K562 (cell line): Measurements from ENCODE around the gene PAFAH1B2. TPM values are rescaled to one million over a fixed set of nuclear protein-coding genes. Genes with fewer than 3 reads are reported as not detected.

Experiments used
- FOXP1 ChIP-seq: sonication (generic); formaldehyde crosslinking; IDR thresholded peaks from 2 replicates; pipeline ENCODE4 v1.8.0; 2022; ENCODE audit warnings: mild to moderate bottlenecking, missing genetic modification reagents
- HNRNPLL ChIP-seq: fragments of 200-400 bp; formaldehyde crosslinking; IDR thresholded peaks from 2 replicates; pipeline ENCODE4 v1.6.1; 2017; ENCODE audit warnings: low read length, low read depth, mild to moderate bottlenecking; ENCODE audit not compliant: poor library complexity, severe bottlenecking
- MED1 ChIP-seq: sonication (generic); formaldehyde crosslinking; IDR thresholded peaks from 2 replicates; pipeline ENCODE4 v1.8.1; 2023; ENCODE audit warnings: missing genetic modification reagents, borderline replicate concordance
- MYBL2 ChIP-seq, 2 experiments: fragments of 450-650 bp in 1 of 2; sonication (generic) in 1 of 2; formaldehyde crosslinking in 1 of 2; IDR thresholded peaks; 2 replicates each; pipeline versions ENCODE4 v1.6.1 to v1.8.1; 2017 to 2022; ENCODE audit warnings: borderline replicate concordance in 1 of 2, inconsistent platforms in 1 of 2, low read depth in 1 of 2, mild to moderate bottlenecking in 1 of 2, missing genetic modification reagents in 1 of 2, moderate library complexity in 1 of 2
- NR2F6 ChIP-seq: fragments of 450-650 bp; formaldehyde crosslinking; IDR thresholded peaks from 2 replicates; pipeline ENCODE4 v1.4.0; 2020; ENCODE audit warnings: mild to moderate bottlenecking
- POLR2A ChIP-seq: fragments of 450-650 bp; conservative IDR thresholded peaks from 2 replicates; pipeline ENCODE4 v1.6.1; 2016
- ZNF217 ChIP-seq: sonication (generic); formaldehyde crosslinking; IDR thresholded peaks from 2 replicates; pipeline ENCODE4 v1.8.0; 2022; ENCODE audit warnings: mild to moderate bottlenecking, missing genetic modification reagents
- polyA plus RNA-seq, 8 experiments: library from polyadenylated mRNA; depleted of rRNA in 4 of 8; stranded (reverse) in 5 of 8; unstranded in 3 of 8; fragments of >200 nt; fragmentation: Nextera tagmentation in 2 of 8; fragmentation: Illumina TruSeq in 1 of 8; extraction: Ambion mirVana in 2 of 8; extraction: Trizol in 1 of 8; gene quantifications; 2 replicates each; pipeline versions ENCODE4 v1.2.1 to v1.2.3, GENCODE V29; 2011 to 2014; ENCODE audit warnings: inconsistent platforms in 1 of 8, missing spikeins in 1 of 8
- total RNA-seq, 7 experiments: library from RNA; depleted of rRNA in 6 of 7; stranded (reverse); fragments of >200 nt in 6 of 7; fragmentation: Illumina TruSeq in 2 of 7; extraction: Trizol in 2 of 7; gene quantifications; 2 replicates each; pipeline versions ENCODE4 v1.2.1 to v1.2.3, GENCODE V29; 2011 to 2021; ENCODE audit warnings: low replicate concordance in 1 of 7
- TF ChIP-seq, protein P1 (sequence below): fragments of 250-450 bp; sonication (Bioruptor Pico); IDR thresholded peaks from 2 replicates; pipeline ENCODE4 v1.4.0; 2020
- TF ChIP-seq, protein P2 (sequence below), 3 experiments: fragments of 200-800 bp in 1 of 3; sonication (Bioruptor generic) in 1 of 3; sonication (generic) in 1 of 3; formaldehyde crosslinking in 1 of 3; IDR thresholded peaks; 2 replicates each; pipeline versions ENCODE4 v1.6.1 to v1.8.0; 2016 to 2022; ENCODE audit warnings: mild to moderate bottlenecking in 2 of 3, missing compliant biosample characterization in 2 of 3, missing genetic modification characterization in 2 of 3, missing genetic modification reagents in 1 of 3
- TF ChIP-seq, protein P3 (sequence below): fragments of 450-650 bp; IDR thresholded peaks from 2 replicates; pipeline ENCODE4 v1.6.1; 2016; ENCODE audit warnings: borderline replicate concordance
- TF ChIP-seq, protein P4 (sequence below): sonication (generic); formaldehyde crosslinking; IDR thresholded peaks from 2 replicates; pipeline ENCODE4 v1.8.0; 2022; ENCODE audit warnings: mild to moderate bottlenecking, missing genetic modification reagents, borderline replicate concordance
- TF ChIP-seq, protein P5 (sequence below): fragments of 250-450 bp; sonication (Bioruptor Pico); IDR thresholded peaks from 2 replicates; pipeline ENCODE4 v1.8.0; 2022; ENCODE audit warnings: inconsistent platforms, mild to moderate bottlenecking, moderate library complexity, borderline replicate concordance

Gene PAFAH1B2
- total and polyA plus RNA-seq, 9 of the 15 experiments (the other 6 are each of a cell fraction or from before 2014, with no cell fraction given), result 27.8 to 94.7 (median 64.9) TPM

DNA sequence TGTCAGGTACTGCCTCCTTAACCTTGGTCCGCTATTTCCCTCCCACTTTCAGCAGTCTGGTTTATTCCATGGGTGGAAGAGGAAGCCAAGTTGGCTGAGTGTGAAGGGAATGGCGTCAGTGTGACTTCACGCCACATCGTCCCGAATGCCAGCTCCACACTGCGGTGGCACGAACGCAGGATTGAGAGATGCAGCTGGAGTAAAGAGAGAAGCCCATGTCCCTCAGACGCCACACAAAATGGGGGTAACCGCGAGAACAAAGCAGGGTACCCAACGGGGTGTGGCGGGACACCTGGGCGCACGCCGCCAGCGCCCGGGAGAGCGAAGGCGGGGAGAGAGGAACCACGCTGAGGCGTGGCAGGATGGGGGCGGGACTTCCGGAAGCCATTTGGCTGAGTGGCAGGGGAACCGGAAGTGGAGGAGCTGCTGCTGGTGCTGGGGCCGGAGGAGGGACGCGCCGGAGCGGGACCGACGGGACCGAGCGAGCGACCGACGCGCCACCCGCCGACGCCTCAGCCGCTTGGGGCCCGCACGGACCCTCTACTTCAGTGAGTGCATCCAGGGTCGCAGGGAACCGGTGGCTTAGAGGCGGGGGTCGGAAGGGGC lies at the start of gene PAFAH1B2 (continued):
- TF ChIP-seq, protein P1, sequence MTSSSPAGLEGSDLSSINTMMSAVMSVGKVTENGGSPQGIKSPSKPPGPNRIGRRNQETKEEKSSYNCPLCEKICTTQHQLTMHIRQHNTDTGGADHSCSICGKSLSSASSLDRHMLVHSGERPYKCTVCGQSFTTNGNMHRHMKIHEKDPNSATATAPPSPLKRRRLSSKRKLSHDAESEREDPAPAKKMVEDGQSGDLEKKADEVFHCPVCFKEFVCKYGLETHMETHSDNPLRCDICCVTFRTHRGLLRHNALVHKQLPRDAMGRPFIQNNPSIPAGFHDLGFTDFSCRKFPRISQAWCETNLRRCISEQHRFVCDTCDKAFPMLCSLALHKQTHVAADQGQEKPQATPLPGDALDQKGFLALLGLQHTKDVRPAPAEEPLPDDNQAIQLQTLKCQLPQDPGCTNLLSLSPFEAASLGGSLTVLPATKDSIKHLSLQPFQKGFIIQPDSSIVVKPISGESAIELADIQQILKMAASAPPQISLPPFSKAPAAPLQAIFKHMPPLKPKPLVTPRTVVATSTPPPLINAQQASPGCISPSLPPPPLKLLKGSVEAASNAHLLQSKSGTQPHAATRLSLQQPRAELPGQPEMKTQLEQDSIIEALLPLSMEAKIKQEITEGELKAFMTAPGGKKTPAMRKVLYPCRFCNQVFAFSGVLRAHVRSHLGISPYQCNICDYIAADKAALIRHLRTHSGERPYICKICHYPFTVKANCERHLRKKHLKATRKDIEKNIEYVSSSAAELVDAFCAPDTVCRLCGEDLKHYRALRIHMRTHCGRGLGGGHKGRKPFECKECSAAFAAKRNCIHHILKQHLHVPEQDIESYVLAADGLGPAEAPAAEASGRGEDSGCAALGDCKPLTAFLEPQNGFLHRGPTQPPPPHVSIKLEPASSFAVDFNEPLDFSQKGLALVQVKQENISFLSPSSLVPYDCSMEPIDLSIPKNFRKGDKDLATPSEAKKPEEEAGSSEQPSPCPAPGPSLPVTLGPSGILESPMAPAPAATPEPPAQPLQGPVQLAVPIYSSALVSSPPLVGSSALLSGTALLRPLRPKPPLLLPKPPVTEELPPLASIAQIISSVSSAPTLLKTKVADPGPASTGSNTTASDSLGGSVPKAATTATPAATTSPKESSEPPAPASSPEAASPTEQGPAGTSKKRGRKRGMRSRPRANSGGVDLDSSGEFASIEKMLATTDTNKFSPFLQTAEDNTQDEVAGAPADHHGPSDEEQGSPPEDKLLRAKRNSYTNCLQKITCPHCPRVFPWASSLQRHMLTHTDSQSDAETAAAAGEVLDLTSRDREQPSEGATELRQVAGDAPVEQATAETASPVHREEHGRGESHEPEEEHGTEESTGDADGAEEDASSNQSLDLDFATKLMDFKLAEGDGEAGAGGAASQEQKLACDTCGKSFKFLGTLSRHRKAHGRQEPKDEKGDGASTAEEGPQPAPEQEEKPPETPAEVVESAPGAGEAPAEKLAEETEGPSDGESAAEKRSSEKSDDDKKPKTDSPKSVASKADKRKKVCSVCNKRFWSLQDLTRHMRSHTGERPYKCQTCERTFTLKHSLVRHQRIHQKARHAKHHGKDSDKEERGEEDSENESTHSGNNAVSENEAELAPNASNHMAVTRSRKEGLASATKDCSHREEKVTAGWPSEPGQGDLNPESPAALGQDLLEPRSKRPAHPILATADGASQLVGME (CRISPR knock-in tag), result no peak
- TF ChIP-seq MYBL2 (IDR thresholded peaks at IDR 0.05; ENCODE audit: low read depth) (no peak), MYBL2 (CRISPR knock-in tag; IDR thresholded peaks at IDR 0.05; ENCODE audit: borderline replicate concordance) (no peak), MED1 (CRISPR knock-in tag) (no peak), FOXP1 (CRISPR knock-in tag) (no peak), NR2F6 (CRISPR knock-in tag) (no peak), POLR2A (peak; percentile 95), ZNF217 (CRISPR knock-in tag) (no peak), HNRNPLL (peak; percentile 69)
- TF ChIP-seq, protein P2, sequence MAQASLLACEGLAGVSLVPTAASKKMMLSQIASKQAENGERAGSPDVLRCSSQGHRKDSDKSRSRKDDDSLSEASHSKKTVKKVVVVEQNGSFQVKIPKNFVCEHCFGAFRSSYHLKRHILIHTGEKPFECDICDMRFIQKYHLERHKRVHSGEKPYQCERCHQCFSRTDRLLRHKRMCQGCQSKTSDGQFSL (CRISPR knock-in tag; IDR thresholded peaks at IDR 0.05), result no peak
- TF ChIP-seq, protein P2 (tag; IDR thresholded peaks at IDR 0.05), result no peak
- TF ChIP-seq, protein P3, sequence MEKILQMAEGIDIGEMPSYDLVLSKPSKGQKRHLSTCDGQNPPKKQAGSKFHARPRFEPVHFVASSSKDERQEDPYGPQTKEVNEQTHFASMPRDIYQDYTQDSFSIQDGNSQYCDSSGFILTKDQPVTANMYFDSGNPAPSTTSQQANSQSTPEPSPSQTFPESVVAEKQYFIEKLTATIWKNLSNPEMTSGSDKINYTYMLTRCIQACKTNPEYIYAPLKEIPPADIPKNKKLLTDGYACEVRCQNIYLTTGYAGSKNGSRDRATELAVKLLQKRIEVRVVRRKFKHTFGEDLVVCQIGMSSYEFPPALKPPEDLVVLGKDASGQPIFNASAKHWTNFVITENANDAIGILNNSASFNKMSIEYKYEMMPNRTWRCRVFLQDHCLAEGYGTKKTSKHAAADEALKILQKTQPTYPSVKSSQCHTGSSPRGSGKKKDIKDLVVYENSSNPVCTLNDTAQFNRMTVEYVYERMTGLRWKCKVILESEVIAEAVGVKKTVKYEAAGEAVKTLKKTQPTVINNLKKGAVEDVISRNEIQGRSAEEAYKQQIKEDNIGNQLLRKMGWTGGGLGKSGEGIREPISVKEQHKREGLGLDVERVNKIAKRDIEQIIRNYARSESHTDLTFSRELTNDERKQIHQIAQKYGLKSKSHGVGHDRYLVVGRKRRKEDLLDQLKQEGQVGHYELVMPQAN, result peak; percentile 94
- TF ChIP-seq, protein P4, sequence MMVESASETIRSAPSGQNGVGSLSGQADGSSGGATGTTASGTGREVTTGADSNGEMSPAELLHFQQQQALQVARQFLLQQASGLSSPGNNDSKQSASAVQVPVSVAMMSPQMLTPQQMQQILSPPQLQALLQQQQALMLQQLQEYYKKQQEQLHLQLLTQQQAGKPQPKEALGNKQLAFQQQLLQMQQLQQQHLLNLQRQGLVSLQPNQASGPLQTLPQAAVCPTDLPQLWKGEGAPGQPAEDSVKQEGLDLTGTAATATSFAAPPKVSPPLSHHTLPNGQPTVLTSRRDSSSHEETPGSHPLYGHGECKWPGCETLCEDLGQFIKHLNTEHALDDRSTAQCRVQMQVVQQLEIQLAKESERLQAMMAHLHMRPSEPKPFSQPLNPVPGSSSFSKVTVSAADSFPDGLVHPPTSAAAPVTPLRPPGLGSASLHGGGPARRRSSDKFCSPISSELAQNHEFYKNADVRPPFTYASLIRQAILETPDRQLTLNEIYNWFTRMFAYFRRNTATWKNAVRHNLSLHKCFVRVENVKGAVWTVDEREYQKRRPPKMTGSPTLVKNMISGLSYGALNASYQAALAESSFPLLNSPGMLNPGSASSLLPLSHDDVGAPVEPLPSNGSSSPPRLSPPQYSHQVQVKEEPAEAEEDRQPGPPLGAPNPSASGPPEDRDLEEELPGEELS (CRISPR knock-in tag), result no peak
- TF ChIP-seq, protein P5, sequence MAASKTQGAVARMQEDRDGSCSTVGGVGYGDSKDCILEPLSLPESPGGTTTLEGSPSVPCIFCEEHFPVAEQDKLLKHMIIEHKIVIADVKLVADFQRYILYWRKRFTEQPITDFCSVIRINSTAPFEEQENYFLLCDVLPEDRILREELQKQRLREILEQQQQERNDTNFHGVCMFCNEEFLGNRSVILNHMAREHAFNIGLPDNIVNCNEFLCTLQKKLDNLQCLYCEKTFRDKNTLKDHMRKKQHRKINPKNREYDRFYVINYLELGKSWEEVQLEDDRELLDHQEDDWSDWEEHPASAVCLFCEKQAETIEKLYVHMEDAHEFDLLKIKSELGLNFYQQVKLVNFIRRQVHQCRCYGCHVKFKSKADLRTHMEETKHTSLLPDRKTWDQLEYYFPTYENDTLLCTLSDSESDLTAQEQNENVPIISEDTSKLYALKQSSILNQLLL (CRISPR knock-in tag), result no peak
